Left kidney (tissue), 2 donors: ENCODE results near the gene TMPRSS2. TPM values are rescaled to one million over a fixed set of nuclear protein-coding genes. Genes with fewer than 3 reads are reported as not detected.
A peak's percentile ranks its signal among the peaks of the same experiment; 100 is the strongest.

Experiments
- DNase-seq: peaks from one replicate; pipeline ENCODE4 v3.0.0-alpha.2; 2013
- polyA plus RNA-seq: library from polyadenylated mRNA; unstranded; fragments of 120-200 nt; gene quantifications from one replicate; pipeline ENCODE4 v1.2.1, GENCODE V29; 2013; ENCODE audit not compliant: insufficient read length

Gene TMPRSS2
- polyA plus RNA-seq, 1 donor = 36.0 TPM

DNA sequence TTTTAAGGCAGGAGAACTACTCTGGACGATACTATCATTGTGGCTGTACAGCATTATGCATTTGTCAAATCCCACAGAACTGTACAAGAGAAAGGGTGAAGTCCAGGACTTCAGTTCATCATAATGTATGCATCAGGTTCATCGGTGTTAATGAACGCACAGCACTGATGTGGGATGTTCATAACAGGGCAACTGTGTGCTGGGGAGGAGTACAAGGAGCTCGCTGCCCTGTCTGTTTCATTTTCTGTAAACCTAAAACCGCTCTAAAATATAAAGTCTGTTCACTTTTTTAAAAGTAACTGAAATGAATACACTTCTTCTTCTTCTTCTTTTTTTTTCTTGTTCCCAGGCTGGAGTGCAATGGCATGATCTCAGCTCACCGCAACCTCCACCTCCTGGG, 25.0 kb downstream of the TMPRSS2 start:
- no peak for DNase-seq

DNA sequence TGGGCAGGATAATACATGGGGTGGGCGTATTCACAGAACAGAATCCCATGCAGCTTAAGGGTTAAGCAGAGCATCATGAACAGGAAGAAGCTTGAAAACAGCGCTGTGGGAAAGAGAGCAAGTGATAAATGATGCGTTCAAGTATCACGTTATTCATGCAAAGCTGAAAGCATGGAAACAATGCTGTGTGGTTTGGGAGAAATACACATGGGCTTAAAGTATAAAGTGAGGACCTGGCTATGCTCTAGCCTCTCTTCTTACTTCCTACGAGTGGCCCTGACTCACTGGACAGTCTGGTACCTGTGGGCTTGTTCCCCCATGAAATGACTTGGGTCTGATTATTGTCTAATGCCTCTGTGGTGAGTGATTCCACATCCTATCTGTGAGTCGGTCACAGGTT, 25.7 kb downstream of the TMPRSS2 start:
- DNase-seq = no peak

DNA sequence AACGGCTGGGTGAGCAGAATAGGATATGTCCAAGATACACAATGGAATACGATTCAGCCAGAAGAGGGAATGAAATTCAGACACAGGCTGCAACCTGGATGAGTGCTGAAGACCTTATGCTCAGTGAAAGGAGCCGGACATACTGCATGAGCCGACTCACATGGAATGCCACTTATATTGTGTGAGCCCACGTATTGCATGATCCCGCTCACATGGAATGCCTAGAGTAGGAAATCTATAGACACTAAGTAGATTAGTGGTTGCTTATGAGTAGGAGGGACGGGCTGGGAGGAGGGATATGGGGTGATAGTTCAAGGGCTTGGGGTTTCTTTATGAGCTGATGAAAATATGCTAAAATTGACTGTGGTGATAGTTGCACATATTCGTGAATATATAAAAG, 26.8 kb downstream of the TMPRSS2 start:
- no peak for DNase-seq

GRCh38 chr21:41480086-41480690, 27.8 kb downstream of the TMPRSS2 start:
- no peak for DNase-seq

- DNase-seq = no peak
These were observed 28.3 kb downstream of the TMPRSS2 start for GRCh38 chr21:41479686-41480085.

GRCh38 chr21:41478319-41479177, 29.4 kb downstream of the TMPRSS2 start:
- no peak for DNase-seq

GRCh38 chr21:41477641-41478318, 30.2 kb downstream of the TMPRSS2 start:
- no peak for DNase-seq

GRCh38 chr21:41475714-41476420, 32.1 kb downstream of the TMPRSS2 start:
- no peak for DNase-seq

- no peak for DNase-seq
These were observed 35.0 kb downstream of the TMPRSS2 start for GRCh38 chr21:41472753-41473548.

DNA sequence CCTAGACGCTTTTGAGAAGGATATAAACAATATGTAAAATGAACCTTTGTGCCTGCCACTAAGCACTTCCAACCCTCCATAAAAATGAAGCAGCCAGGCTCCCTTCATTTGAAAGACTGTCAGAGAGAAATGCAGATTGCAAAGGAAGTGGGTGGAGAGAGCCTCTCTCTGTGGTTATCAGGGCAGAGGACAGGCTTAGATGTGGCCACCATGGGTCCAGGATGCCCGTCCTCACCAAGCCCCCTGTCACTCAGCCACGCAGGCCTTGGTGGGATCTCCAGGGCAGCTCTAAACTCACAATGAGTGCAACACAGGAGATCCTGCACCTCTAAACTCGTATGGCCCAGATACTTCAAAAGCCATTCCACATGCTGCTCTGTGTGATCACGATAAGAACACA, 37.9 kb downstream of the TMPRSS2 start:
- DNase-seq = no peak

DNA sequence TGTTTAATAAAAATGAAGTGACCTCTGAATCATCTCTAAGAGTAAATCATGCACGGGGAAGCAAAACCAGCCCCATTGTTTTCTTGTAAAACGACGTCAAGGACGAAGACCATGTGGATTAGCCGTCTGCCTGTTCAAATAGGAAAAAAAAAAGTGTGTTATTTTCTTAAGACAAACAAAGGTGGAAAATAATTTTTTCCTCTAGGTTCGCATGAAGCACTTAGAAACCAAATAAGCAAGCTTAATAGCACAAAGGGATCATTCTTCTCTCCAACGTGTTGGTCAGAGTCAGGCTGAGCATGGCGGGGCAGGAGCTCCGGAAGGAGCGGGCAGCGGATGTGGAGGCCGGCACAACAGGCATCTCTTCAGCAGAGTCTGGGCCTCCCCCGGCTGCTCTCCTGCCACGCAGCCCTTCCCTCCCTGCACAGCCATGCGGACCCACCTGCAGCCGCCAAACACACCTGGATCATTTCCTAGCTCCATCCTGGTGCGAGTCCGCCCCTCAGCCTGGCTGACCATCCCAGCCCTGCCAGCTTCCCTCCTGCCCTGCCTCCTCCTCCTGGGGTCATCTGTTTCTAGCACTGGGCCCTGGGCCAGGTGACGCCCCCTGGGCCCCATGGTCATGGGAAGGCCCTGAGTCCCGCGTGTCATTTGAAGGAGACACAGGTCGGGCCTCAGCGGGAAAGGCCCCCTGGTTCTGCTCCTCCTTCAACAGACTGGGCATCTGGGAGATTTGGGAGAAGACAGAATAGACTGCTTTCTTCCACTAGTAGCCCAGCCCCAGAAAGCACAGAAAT, 41.7 kb downstream of the TMPRSS2 start:
- DNase-seq = no peak

DNA sequence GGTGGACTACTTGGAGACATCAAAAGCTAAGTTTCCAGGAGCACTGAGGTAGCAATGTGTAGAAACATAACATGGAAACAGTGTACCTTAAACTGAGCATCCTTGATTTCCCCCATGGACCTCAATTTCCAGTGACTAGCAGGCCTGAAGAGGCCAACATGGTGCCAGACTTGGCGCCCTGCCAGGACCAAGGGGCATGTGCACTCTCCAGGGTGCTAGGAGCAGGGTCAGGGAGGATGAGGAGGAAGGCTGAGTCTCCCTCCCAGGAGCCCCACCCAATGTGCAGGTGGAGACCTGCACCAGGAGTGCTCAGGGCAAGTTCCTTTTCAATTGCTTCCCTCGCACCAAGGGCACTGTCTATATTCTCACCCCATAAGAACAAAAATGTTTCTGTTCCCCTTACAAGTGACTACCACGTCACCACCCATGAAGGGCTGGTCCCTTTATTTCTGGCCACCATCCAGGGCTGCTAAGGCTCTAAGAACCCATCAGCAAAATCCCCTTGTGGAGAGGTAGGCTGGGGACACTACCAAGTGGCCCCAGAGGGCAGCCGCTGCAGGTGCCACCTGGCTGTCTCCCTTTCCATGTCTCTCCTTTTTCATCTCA, 42.7 kb downstream of the TMPRSS2 start:
- DNase-seq = no peak

DNA sequence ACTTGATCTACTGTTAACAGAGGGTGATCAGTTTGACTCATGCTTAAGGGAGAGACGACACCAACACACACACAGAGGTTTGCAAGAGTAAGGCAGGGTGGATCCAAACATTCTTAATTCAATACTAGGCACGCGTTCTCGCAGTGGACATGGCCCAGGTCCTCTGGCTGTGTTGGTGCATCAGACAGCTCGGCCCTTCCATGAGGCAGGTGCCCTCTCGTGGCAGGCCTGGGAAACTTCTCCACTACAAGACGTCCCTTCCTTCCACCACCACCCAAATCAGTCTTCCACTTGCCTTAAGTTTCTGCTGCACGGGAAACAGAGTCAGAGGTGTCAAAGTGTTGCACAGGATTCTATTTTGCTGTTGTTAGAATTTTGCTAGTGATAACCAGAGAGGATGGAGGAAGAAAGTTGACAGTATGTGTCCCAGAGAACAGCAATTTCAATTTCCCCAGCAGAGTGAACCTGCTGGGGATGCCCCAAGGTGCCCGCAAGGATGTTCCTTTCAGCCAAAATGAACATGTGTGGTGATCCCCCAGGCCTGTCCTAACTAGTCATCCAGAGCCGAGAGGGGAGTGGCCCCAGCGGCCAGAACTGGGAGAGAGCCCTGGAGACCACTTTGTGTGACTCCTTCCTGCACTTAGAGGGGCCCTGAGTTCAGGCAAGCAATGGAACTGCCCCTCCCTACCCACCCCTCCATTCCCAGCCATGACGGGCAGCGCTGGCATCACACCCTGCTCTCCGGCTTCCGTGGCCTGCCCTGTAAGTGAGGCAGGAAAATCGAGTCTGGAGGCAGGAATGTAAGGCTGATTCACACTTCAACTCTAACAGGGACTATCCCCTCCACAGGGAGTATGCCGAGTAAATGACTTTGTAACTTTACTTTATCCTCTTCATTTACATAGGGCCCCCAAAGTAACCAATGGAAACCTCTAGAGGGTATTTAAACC, 47.1 kb downstream of the TMPRSS2 start:
- peak; percentile 64 for DNase-seq

GRCh38 chr21:41459884-41460534, 47.9 kb downstream of the TMPRSS2 start:
- no peak for DNase-seq

GRCh38 chr21:41458559-41458958, 49.4 kb downstream of the TMPRSS2 start:
- DNase-seq = no peak

- DNase-seq = no peak
These were observed 49.8 kb downstream of the TMPRSS2 start for GRCh38 chr21:41458121-41458520.

GRCh38 chr21:41453761-41454160, 54.2 kb downstream of the TMPRSS2 start:
- no peak for DNase-seq

DNA sequence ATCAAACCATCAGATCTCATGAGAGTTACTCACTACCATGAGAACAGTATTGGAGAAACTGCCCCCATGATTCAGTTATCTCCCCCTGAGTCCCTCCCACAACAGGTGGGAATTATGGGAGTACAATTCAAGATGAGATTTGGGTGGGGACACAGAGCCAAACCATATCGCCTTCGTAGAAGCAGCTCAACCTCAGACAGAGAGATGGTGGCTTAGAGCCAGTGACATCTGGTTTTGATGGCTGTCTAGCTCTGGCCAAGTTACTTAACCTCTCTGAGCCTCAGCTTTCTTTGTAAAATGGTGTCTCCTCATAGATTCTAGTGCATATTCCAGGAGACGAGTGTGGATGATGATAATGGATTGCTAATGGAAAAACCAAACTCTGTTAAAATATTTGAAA, 54.8 kb downstream of the TMPRSS2 start:
- DNase-seq = no peak
